ENCODE measurements around the gene IGFBPL1. TPM values are rescaled to one million over a fixed set of nuclear protein-coding genes. Genes with fewer than 3 reads are reported as not detected.

Gene IGFBPL1
- total RNA-seq, 1 donor from 2014 or later, result 26.6 TPM

- Mint-ChIP-seq H3K27me3 (ENCODE audit: insufficient read depth, low read depth) (peaks cover 7% of the 10 kb centered on the region), H3K4me3 (no peak overlapping the region), H3K9me3 (peaks cover 2% of the 10 kb centered on the region), H3K4me1 (peaks cover 5% of the 10 kb centered on the region), H3K27ac (no peak overlapping the region), H3K36me3 (peaks cover 5% of the 10 kb centered on the region)
- H3K4me3 ChIP-seq, result no peak overlapping the region
- H3F3A ChIP-seq (ENCODE audit: low read depth), result no peaks in the 10 kb centered on the region
- H4K20me1 ChIP-seq (ENCODE audit: low read depth), result no peaks in the 10 kb centered on the region
- H3K4me1 ChIP-seq, result no peaks in the 10 kb centered on the region
- H2AFZ ChIP-seq (replicated peaks), result no peak overlapping the region
- H3K27me3 ChIP-seq, result no peaks in the 10 kb centered on the region
- no peak overlapping the region for H3K4me2 ChIP-seq
- no peaks in the 10 kb centered on the region for H3K9me3 ChIP-seq (ENCODE audit: low read depth)
- no peak overlapping the region for H3K27ac ChIP-seq
- H3K36me3 ChIP-seq, result no peaks in the 10 kb centered on the region
- H3K9ac ChIP-seq, result no peak overlapping the region
- no peak for DNase-seq (ENCODE audit: low spot score)
- no peaks in the 10 kb centered on the region for H3K79me2 ChIP-seq (ENCODE audit: low read depth)
- TF ChIP-seq EZH2phosphoT487 (IDR thresholded peaks at IDR 0.05), result no peak
- TF ChIP-seq CTCF (IDR thresholded peaks at IDR 0.05), result no peak
- no peak for TF ChIP-seq EZH2 (IDR thresholded peaks at IDR 0.05)
These were observed 10.1 kb upstream of the IGFBPL1 start for GRCh38 chr9:38434365-38434764.

GRCh38 chr9:38432922-38433510 lies 8.8 kb upstream of the IGFBPL1 start:
- no peak overlapping the region for H3K27ac ChIP-seq
- Mint-ChIP-seq H3K4me3 (no peak overlapping the region), H3K9me3 (peaks cover 2% of the 10 kb centered on the region), H3K4me1 (peaks cover 5% of the 10 kb centered on the region), H3K27me3 (ENCODE audit: insufficient read depth, low read depth) (peaks cover 3% of the 10 kb centered on the region), H3K27ac (no peak overlapping the region), H3K36me3 (peaks cover 5% of the 10 kb centered on the region)
- peak; percentile 53 for DNase-seq (ENCODE audit: low spot score)
- no peaks in the 10 kb centered on the region for H4K20me1 ChIP-seq (ENCODE audit: low read depth)
- H3K9me3 ChIP-seq (ENCODE audit: low read depth), result no peaks in the 10 kb centered on the region
- no peak overlapping the region for H2AFZ ChIP-seq (replicated peaks)
- no peaks in the 10 kb centered on the region for H3K36me3 ChIP-seq
- no peak overlapping the region for H3K4me3 ChIP-seq
- no peak overlapping the region for H3K9ac ChIP-seq
- no peaks in the 10 kb centered on the region for H3K27me3 ChIP-seq
- no peaks in the 10 kb centered on the region for H3K79me2 ChIP-seq (ENCODE audit: low read depth)
- H3K4me2 ChIP-seq, result no peak overlapping the region
- no peak for TF ChIP-seq EZH2 (IDR thresholded peaks at IDR 0.05)
- peak; percentile 70 for TF ChIP-seq CTCF (IDR thresholded peaks at IDR 0.05)
- no peak for TF ChIP-seq EZH2phosphoT487 (IDR thresholded peaks at IDR 0.05)
- H3K4me1 ChIP-seq, result no peaks in the 10 kb centered on the region
- no peaks in the 10 kb centered on the region for H3F3A ChIP-seq (ENCODE audit: low read depth)

- Histone ChIP-seq H3F3A (ENCODE audit: low read depth) (no peaks in the 10 kb centered on the region), H3K36me3 (no peaks in the 10 kb centered on the region), H3K4me1 (no peaks in the 10 kb centered on the region), H3K79me2 (ENCODE audit: low read depth) (no peaks in the 10 kb centered on the region), H3K4me2 (no peak overlapping the region), H2AFZ (replicated peaks) (no peak overlapping the region), H3K4me3 (no peak overlapping the region), H3K27ac (no peak overlapping the region), H4K20me1 (ENCODE audit: low read depth) (no peaks in the 10 kb centered on the region), H3K9me3 (ENCODE audit: low read depth) (no peaks in the 10 kb centered on the region), H3K9ac (no peak overlapping the region), H3K27me3 (peaks cover 14% of the 10 kb centered on the region)
- H3K4me1 Mint-ChIP-seq, result peaks cover 10% of the 10 kb centered on the region
- H3K36me3 Mint-ChIP-seq, result peaks cover 3% of the 10 kb centered on the region
- no peaks in the 10 kb centered on the region for H3K9me3 Mint-ChIP-seq
- no peak overlapping the region for H3K27ac Mint-ChIP-seq
- no peak for TF ChIP-seq EZH2 (IDR thresholded peaks at IDR 0.05)
- no peak for TF ChIP-seq CTCF (IDR thresholded peaks at IDR 0.05)
- TF ChIP-seq EZH2phosphoT487 (IDR thresholded peaks at IDR 0.05), result no peak
- H3K4me3 Mint-ChIP-seq, result no peak overlapping the region
- DNase-seq (ENCODE audit: low spot score), result no peak
- peaks cover 5% of the 10 kb centered on the region for H3K27me3 Mint-ChIP-seq (ENCODE audit: insufficient read depth, low read depth)
These were observed 6.9 kb upstream of the IGFBPL1 start for GRCh38 chr9:38431116-38431515.

Measured in neural progenitor cell (in vitro differentiated cells).